OCI-LY7 (cell line): Measurements from ENCODE around the gene ZHX3. TPM values are rescaled to one million over a fixed set of nuclear protein-coding genes. Genes with fewer than 3 reads are reported as not detected.

ENCODE experiments used
- BruUV-seq: library from RNA; stranded (reverse); fragments of 400-500 nt; replicated peaks from 2 replicates; lab custom pipeline; 2021; lab: Mats Ljungman, UMichigan
- CTCF ChIA-PET: fragments of 300-600 bp; sonication (Branson Sonifier 250); formaldehyde crosslinking; loops from one replicate; lab custom pipeline; 2022; ENCODE audit warnings: antibody characterized with exemption; ENCODE audit not compliant: unreplicated experiment; lab: Charles Lee
- POLR2A ChIA-PET: fragments of 300-600 bp; sonication (Branson Sonifier 250); formaldehyde crosslinking; loops from one replicate; lab custom pipeline; 2022; ENCODE audit warnings: antibody characterized with exemption; lab: Charles Lee
- DNase-seq: peaks from one replicate; pipeline ENCODE4 v3.0.0-alpha.2; 2015; ENCODE audit warnings: low spot score
- H2AFZ ChIP-seq: fragments of 200-600 bp; sonication (generic), shearing (Covaris generic); 2 replicates; pipeline ENCODE4 v1.6.1; 2014; ENCODE audit warnings: mild to moderate bottlenecking, antibody characterized with exemption, low read length, moderate library complexity
- H3K27ac ChIP-seq: fragments of 200-600 bp; sonication (generic); 2 replicates; pipeline ENCODE4 v1.5.1; 2014; ENCODE audit warnings: mixed run types, low read depth, mild to moderate bottlenecking, moderate library complexity, low read length, inconsistent platforms; ENCODE audit not compliant: poor library complexity, severe bottlenecking
- H3K36me3 ChIP-seq: fragments of 200-600 bp; sonication (generic); 2 replicates; pipeline ENCODE4 v1.6.1; 2014; ENCODE audit warnings: mild to moderate bottlenecking, antibody characterized with exemption, low read length, moderate library complexity, mixed read lengths; ENCODE audit not compliant: insufficient read depth
- H3K4me1 ChIP-seq: fragments of 200-600 bp; sonication (generic); 2 replicates; pipeline ENCODE4 v1.5.1; 2014; ENCODE audit warnings: mild to moderate bottlenecking, low read length; ENCODE audit not compliant: insufficient read depth, poor library complexity, severe bottlenecking
- H3K4me2 ChIP-seq: fragments of 200-600 bp; sonication (generic); 2 replicates; pipeline ENCODE4 v1.6.1; 2014; ENCODE audit warnings: mild to moderate bottlenecking, low read length
- H3K4me3 ChIP-seq: fragments of 200-600 bp; sonication (generic); 2 replicates; pipeline ENCODE4 v1.5.1; 2014; ENCODE audit warnings: mild to moderate bottlenecking, low read depth, low read length; ENCODE audit not compliant: poor library complexity, severe bottlenecking
- H3K79me2 ChIP-seq: fragments of 200-600 bp; sonication (generic); 2 replicates; pipeline ENCODE4 v1.6.1; 2016; ENCODE audit warnings: low read depth, mild to moderate bottlenecking, low read length, moderate library complexity, mixed read lengths; ENCODE audit not compliant: insufficient read depth
- H3K9me2 ChIP-seq: fragments of 200-600 bp; sonication (generic); 2 replicates; pipeline ENCODE4 v1.6.1; 2016; ENCODE audit warnings: mild to moderate bottlenecking, low read length, mixed read lengths; ENCODE audit not compliant: insufficient read depth
- H3K9me3 ChIP-seq: fragments of 200-600 bp; sonication (generic); 2 replicates; pipeline ENCODE4 v1.6.1; 2014; ENCODE audit warnings: mild to moderate bottlenecking, mixed run types, low read length, mixed read lengths
- H4K20me1 ChIP-seq: fragments of 200-600 bp; sonication (generic); 2 replicates; pipeline ENCODE4 v1.6.1; 2014; ENCODE audit warnings: mild to moderate bottlenecking, antibody characterized with exemption, low read length, moderate library complexity, mixed read lengths; ENCODE audit not compliant: insufficient read depth
- EZH2phosphoT487 ChIP-seq: fragments of 200-600 bp; sonication (generic); IDR thresholded peaks from 2 replicates; pipeline ENCODE4 v1.6.1; 2018; ENCODE audit warnings: low read depth, borderline replicate concordance, mild to moderate bottlenecking, mixed run types, antibody characterized with exemption, low read length, moderate library complexity, mixed read lengths
- intact Hi-C: fragments of 100-400 bp; cut with micrococcal nuclease; formaldehyde crosslinking; loops from one replicate; pipeline ENCODE4 v1.10.0; 2022; ENCODE audit not compliant: unreplicated experiment
- total RNA-seq, 2 experiments: library from RNA; depleted of rRNA in 1 of 2; stranded (reverse); fragments of >200 nt in 1 of 2; shearing (Covaris generic) in 1 of 2; gene quantifications; 2 replicates each; pipeline ENCODE4 v1.2.3, GENCODE V29; 2014 to 2022
- TF ChIP-seq, protein P1 (sequence below): fragments of 200-600 bp; sonication (generic); conservative IDR thresholded peaks from 2 replicates; pipeline ENCODE4 v1.5.1; 2014; ENCODE audit warnings: mild to moderate bottlenecking, antibody characterized with exemption, low read length, moderate library complexity, mixed read lengths

The ZHX3 gene
- total RNA-seq, 2 experiments from 2014 or later: 5.8 to 16.9 TPM

DNA sequence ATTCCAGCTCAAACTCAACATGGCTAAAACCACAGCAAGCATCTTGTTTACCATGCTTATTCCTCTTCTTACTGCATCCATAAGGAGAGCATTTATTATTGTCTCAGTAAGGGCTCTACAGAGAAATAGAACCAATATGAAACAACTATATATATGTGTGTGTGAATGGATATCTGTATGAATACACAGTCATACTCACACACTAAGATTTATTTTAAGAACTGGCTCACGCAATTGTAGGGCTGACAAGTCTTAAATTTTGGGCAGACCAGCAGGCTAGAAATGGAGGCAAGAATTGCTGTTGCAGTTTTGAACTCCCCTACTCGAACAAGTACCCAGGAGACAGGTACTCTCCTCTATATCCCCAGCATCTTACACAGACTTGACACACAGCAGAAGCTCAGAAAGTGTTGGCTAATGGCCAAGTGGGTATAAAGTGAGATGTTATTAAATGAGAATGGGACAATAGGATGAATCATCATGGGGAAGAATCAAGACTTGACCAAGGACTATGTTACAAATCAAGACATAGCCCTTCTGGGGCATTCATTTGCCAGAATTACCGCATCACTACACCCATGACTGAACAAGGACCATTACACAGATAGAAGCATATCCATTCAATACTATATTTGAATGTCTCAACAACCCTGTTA lies 13.0 kb downstream of the ZHX3 start:
- TF ChIP-seq EZH2phosphoT487: no peak
- TF ChIP-seq, protein P1, sequence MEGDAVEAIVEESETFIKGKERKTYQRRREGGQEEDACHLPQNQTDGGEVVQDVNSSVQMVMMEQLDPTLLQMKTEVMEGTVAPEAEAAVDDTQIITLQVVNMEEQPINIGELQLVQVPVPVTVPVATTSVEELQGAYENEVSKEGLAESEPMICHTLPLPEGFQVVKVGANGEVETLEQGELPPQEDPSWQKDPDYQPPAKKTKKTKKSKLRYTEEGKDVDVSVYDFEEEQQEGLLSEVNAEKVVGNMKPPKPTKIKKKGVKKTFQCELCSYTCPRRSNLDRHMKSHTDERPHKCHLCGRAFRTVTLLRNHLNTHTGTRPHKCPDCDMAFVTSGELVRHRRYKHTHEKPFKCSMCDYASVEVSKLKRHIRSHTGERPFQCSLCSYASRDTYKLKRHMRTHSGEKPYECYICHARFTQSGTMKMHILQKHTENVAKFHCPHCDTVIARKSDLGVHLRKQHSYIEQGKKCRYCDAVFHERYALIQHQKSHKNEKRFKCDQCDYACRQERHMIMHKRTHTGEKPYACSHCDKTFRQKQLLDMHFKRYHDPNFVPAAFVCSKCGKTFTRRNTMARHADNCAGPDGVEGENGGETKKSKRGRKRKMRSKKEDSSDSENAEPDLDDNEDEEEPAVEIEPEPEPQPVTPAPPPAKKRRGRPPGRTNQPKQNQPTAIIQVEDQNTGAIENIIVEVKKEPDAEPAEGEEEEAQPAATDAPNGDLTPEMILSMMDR: no peak
- no TSS peak for BruUV-seq
- POLR2A ChIA-PET: interaction anchor here (0.7 to 1.8 kb wide), 2 partner anchors 40 to 50 kb away, joined by 3 to 4 read pairs; no protein-coding TSS in a partner anchor

DNA sequence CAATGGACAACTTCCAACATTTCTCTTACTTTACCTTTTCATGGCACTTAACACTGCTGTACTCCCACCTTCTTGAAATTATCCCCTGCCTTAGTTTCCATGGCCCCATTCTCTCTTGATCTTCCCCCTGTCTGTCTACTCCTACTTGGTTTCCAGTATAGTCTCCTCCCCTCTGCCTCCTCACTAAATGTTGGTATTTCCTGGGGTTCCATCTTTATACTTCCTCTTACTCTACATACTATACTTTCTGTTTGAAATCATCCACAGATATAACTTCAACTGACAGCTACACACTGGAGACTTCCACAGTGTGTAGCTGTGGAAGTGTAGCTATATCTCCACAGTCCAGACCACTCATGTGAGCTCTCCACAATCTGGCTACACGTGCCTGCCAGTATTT lies 13.5 kb downstream of the ZHX3 start:
- Histone ChIP-seq H3K79me2 (no peaks in the 10 kb centered on the region), H3K4me3 (no peak overlapping the region), H3K9me3 (no peaks in the 10 kb centered on the region), H4K20me1 (no peaks in the 10 kb centered on the region), H3K4me1 (peaks cover 36% of the 10 kb centered on the region), H3K4me2 (peak overlapping the region; percentile 53), H3K27ac (no peak overlapping the region), H3K9me2 (no peaks in the 10 kb centered on the region), H2AFZ (no peak overlapping the region), H3K36me3 (no peaks in the 10 kb centered on the region)
- intact Hi-C loops: no loop called here
- CTCF ChIA-PET: interaction anchor here (0.7 kb wide), 1 partner anchor 37 kb away, joined by 3 read pairs; the partner anchor contains the start of gene LPIN3
- no peak for TF ChIP-seq EZH2phosphoT487
- BruUV-seq: no TSS peak
- POLR2A ChIA-PET: interaction anchor here (0.7 to 1.8 kb wide), 2 partner anchors 40 to 50 kb away, joined by 3 to 4 read pairs; no protein-coding TSS in a partner anchor
- no peak for DNase-seq

More for the DNA sequence above, 13.0 kb downstream of the ZHX3 start:
- Histone ChIP-seq H4K20me1 (no peaks in the 10 kb centered on the region), H3K4me2 (peak overlapping the region; percentile 53), H3K4me3 (no peak overlapping the region), H3K9me3 (no peaks in the 10 kb centered on the region), H3K9me2 (no peaks in the 10 kb centered on the region), H3K36me3 (no peaks in the 10 kb centered on the region), H3K27ac (no peak overlapping the region), H3K79me2 (no peaks in the 10 kb centered on the region), H2AFZ (no peak overlapping the region), H3K4me1 (peaks cover 36% of the 10 kb centered on the region)
- CTCF ChIA-PET: interaction anchor here (0.7 kb wide), 1 partner anchor 36 kb away, joined by 3 read pairs; the partner anchor contains the start of gene LPIN3
- DNase-seq: no peak
- intact Hi-C loops: no loop called here

DNA sequence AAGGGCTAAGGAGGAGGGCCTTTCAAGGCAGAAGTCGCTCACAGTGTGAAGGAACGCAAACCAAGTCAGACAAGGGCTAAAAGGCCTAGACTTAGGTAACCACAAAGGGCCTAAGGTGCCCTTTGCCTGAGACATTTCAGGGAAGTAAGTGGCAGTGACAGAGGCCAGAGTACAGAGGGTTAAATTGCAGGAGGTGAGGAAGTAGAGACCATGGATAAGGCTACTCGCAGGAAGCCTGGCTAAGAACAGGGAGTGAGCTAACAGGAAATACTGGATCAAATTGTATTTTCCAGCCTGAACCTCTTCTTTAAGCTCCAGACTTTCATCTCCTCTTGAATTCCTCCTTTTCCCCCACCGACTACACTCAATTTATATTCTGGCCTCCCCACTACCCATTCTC lies 16.6 kb downstream of the ZHX3 start:
- BruUV-seq: no TSS peak
- no peak for DNase-seq
- ChIA-PET CTCF (no interaction called here), POLR2A (no interaction called here)
- no peaks in the 10 kb centered on the region for H3K36me3 ChIP-seq
- H2AFZ ChIP-seq: no peak overlapping the region
- H3K4me2 ChIP-seq: no peak overlapping the region
- intact Hi-C loops: no loop called here
- H3K9me2 ChIP-seq: no peaks in the 10 kb centered on the region
- H4K20me1 ChIP-seq: no peaks in the 10 kb centered on the region
- peaks cover 17% of the 10 kb centered on the region for H3K4me1 ChIP-seq
- no peaks in the 10 kb centered on the region for H3K79me2 ChIP-seq
- H3K27ac ChIP-seq: no peak overlapping the region
- TF ChIP-seq EZH2phosphoT487: no peak
- TF ChIP-seq, protein P1: no peak
- H3K9me3 ChIP-seq: no peaks in the 10 kb centered on the region
- no peak overlapping the region for H3K4me3 ChIP-seq
